HepG2 (cell line): ENCODE measurements around the gene MSMB. TPM values are rescaled to one million over a fixed set of nuclear protein-coding genes. Genes with fewer than 3 reads are reported as not detected.
A peak's percentile ranks its signal among the peaks of the same experiment; 100 is the strongest.

Experiments used
- CEBPB ChIP-seq: IDR thresholded peaks from 2 replicates; pipeline ENCODE4 v1.6.1; 2011; ENCODE audit warnings: low read depth, low read length, improper control_type of control experiment, borderline replicate concordance
- CEBPG ChIP-seq: IDR thresholded peaks from 2 replicates; pipeline ENCODE4 v1.6.1; 2016
- CREB1 ChIP-seq, 2 experiments: fragments of 450-650 bp in 1 of 2; IDR thresholded peaks; 2 replicates each; pipeline ENCODE4 v1.6.1; 2016 to 2017; ENCODE audit warnings: control low read depth in 1 of 2, mild to moderate bottlenecking in 1 of 2, missing compliant biosample characterization in 1 of 2, missing genetic modification characterization in 1 of 2
- ETV5 ChIP-seq: IDR thresholded peaks from 2 replicates; pipeline ENCODE4 v1.6.1; 2018; ENCODE audit warnings: missing biosample characterization, missing genetic modification reagents, inconsistent platforms, borderline replicate concordance
- ETV6 ChIP-seq: sonication (generic); formaldehyde crosslinking; conservative IDR thresholded peaks from 2 replicates; pipeline ENCODE4 v1.4.0; 2020; ENCODE audit warnings: missing genetic modification reagents
- MYNN ChIP-seq: sonication (generic); formaldehyde crosslinking; IDR thresholded peaks from 2 replicates; pipeline ENCODE4 v1.4.0; 2020; ENCODE audit warnings: mild to moderate bottlenecking, low read depth, missing genetic modification reagents
- PHB2 ChIP-seq: fragments of 450-650 bp; IDR thresholded peaks from 2 replicates; pipeline ENCODE4 v1.6.1; 2018; ENCODE audit not compliant: partially characterized antibody
- RAD21 ChIP-seq: fragments of 450-650 bp; formaldehyde crosslinking; IDR thresholded peaks from 2 replicates; pipeline ENCODE4 v1.5.0; 2020; ENCODE audit warnings: mild to moderate bottlenecking
- SPEN ChIP-seq: sonication (generic); formaldehyde crosslinking; IDR thresholded peaks from 2 replicates; pipeline ENCODE4 v1.5.1; 2020; ENCODE audit warnings: low read depth, mild to moderate bottlenecking, missing genetic modification reagents
- THRA ChIP-seq: sonication (generic); formaldehyde crosslinking; IDR thresholded peaks from 2 replicates; pipeline ENCODE4 v1.4.0; 2020; ENCODE audit warnings: missing genetic modification reagents, borderline replicate concordance
- TSC22D2 ChIP-seq: sonication (generic); formaldehyde crosslinking; IDR thresholded peaks from 2 replicates; pipeline ENCODE4 v1.5.1; 2020; ENCODE audit warnings: missing genetic modification reagents, mild to moderate bottlenecking, borderline replicate concordance
- ZBTB20 ChIP-seq: sonication (generic); formaldehyde crosslinking; IDR thresholded peaks from 2 replicates; pipeline ENCODE4 v1.8.1; 2023; ENCODE audit warnings: missing genetic modification reagents, low read depth, mild to moderate bottlenecking, borderline replicate concordance
- ZNF574 ChIP-seq: sonication (generic); formaldehyde crosslinking; IDR thresholded peaks from 2 replicates; pipeline ENCODE4 v1.4.0; 2020; ENCODE audit warnings: missing genetic modification reagents
- ZNF674 ChIP-seq: sonication (generic); formaldehyde crosslinking; IDR thresholded peaks from 2 replicates; pipeline ENCODE4 v1.5.0; 2020; ENCODE audit warnings: low read depth, mild to moderate bottlenecking, missing genetic modification reagents
- polyA plus RNA-seq, 8 experiments: library from polyadenylated mRNA; depleted of rRNA in 3 of 8; stranded (reverse) in 7 of 8; unstranded in 1 of 8; fragments of >200 nt; fragmentation: Illumina TruSeq in 4 of 8; extraction: Trizol in 4 of 8; gene quantifications; 2 replicates each; pipeline versions ENCODE4 v1.2.1 to v1.2.3, GENCODE V29; 2011 to 2016; ENCODE audit warnings: low read depth in 4 of 8, missing spikeins in 1 of 8, mixed read lengths in 1 of 8; ENCODE audit not compliant: insufficient read depth in 1 of 8
- total RNA-seq, 5 experiments: library from RNA; depleted of rRNA; stranded (reverse); fragments of >200 nt; fragmentation: Illumina TruSeq; extraction: Trizol; gene quantifications; 2 replicates each; pipeline ENCODE4 v1.2.3, GENCODE V29; 2016; ENCODE audit warnings: low read depth in 1 of 5
- TF ChIP-seq, protein P1 (sequence below): IDR thresholded peaks from 2 replicates; pipeline ENCODE4 v1.6.1; 2016
- TF ChIP-seq, protein P2 (sequence below): IDR thresholded peaks from 2 replicates; pipeline ENCODE4 v1.4.0; 2020; ENCODE audit warnings: mild to moderate bottlenecking, missing genetic modification reagents
- TF ChIP-seq, protein P3 (sequence below): sonication (generic); formaldehyde crosslinking; IDR thresholded peaks from 2 replicates; pipeline ENCODE4 v1.9.0; 2021; ENCODE audit warnings: missing genetic modification reagents, mild to moderate bottlenecking, borderline replicate concordance
- TF ChIP-seq, protein P4 (sequence below): IDR thresholded peaks from 2 replicates; pipeline ENCODE4 v1.6.1; 2018; ENCODE audit warnings: missing genetic modification reagents, mild to moderate bottlenecking, missing compliant biosample characterization

The MSMB gene
- total and polyA plus RNA-seq, 2 of the 13 experiments (the other 11 are each of a cell fraction or from before 2014, with no cell fraction given), result 0.84 TPM; not detected in 1

DNA sequence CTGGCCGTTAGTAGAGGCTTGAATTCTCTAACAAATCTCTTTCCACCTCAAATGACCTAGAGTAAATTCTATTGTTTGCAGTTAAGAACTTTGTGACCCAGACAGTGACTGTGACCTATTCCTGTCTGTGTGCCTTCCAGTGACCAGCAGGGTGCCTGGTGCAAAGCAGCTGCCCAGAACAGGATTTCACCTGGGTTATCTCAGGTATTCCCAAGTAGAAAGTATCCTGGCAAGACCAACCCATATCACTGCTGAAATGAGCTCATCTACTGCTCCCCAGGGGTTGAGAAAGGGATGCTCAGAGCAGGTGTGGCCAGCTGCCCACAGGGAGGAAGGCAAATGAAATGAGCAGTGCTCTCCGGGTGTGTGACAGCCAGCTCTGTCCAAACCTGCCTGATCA is 2.1 kb upstream of the MSMB start (continued):
- TF ChIP-seq, protein P1, sequence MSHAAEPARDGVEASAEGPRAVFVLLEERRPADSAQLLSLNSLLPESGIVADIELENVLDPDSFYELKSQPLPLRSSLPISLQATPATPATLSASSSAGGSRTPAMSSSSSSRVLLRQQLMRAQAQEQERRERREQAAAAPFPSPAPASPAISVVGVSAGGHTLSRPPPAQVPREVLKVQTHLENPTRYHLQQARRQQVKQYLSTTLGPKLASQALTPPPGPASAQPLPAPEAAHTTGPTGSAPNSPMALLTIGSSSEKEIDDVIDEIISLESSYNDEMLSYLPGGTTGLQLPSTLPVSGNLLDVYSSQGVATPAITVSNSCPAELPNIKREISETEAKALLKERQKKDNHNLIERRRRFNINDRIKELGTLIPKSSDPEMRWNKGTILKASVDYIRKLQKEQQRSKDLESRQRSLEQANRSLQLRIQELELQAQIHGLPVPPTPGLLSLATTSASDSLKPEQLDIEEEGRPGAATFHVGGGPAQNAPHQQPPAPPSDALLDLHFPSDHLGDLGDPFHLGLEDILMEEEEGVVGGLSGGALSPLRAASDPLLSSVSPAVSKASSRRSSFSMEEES, result no peak
- TF ChIP-seq, protein P2, sequence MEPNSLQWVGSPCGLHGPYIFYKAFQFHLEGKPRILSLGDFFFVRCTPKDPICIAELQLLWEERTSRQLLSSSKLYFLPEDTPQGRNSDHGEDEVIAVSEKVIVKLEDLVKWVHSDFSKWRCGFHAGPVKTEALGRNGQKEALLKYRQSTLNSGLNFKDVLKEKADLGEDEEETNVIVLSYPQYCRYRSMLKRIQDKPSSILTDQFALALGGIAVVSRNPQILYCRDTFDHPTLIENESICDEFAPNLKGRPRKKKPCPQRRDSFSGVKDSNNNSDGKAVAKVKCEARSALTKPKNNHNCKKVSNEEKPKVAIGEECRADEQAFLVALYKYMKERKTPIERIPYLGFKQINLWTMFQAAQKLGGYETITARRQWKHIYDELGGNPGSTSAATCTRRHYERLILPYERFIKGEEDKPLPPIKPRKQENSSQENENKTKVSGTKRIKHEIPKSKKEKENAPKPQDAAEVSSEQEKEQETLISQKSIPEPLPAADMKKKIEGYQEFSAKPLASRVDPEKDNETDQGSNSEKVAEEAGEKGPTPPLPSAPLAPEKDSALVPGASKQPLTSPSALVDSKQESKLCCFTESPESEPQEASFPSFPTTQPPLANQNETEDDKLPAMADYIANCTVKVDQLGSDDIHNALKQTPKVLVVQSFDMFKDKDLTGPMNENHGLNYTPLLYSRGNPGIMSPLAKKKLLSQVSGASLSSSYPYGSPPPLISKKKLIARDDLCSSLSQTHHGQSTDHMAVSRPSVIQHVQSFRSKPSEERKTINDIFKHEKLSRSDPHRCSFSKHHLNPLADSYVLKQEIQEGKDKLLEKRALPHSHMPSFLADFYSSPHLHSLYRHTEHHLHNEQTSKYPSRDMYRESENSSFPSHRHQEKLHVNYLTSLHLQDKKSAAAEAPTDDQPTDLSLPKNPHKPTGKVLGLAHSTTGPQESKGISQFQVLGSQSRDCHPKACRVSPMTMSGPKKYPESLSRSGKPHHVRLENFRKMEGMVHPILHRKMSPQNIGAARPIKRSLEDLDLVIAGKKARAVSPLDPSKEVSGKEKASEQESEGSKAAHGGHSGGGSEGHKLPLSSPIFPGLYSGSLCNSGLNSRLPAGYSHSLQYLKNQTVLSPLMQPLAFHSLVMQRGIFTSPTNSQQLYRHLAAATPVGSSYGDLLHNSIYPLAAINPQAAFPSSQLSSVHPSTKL (CRISPR knock-in tag), result peak; percentile 50; the same call in 1 of the 2 replicates
- no peak for TF ChIP-seq CEBPB
- peak; percentile 15; the same call in 1 of the 2 replicates for TF ChIP-seq RAD21 (CRISPR knock-in tag)
- no peak for TF ChIP-seq ETV6 (CRISPR knock-in tag)
- 0 out of 2 replicates have a peak, but pooled peaks have one; percentile 11 for TF ChIP-seq ETV5 (CRISPR knock-in tag)
- TF ChIP-seq ZBTB20, result no peak
- TF ChIP-seq, protein P3, sequence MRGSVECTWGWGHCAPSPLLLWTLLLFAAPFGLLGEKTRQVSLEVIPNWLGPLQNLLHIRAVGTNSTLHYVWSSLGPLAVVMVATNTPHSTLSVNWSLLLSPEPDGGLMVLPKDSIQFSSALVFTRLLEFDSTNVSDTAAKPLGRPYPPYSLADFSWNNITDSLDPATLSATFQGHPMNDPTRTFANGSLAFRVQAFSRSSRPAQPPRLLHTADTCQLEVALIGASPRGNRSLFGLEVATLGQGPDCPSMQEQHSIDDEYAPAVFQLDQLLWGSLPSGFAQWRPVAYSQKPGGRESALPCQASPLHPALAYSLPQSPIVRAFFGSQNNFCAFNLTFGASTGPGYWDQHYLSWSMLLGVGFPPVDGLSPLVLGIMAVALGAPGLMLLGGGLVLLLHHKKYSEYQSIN, result no peak
- no peak for TF ChIP-seq PHB2
- TF ChIP-seq, protein P4, sequence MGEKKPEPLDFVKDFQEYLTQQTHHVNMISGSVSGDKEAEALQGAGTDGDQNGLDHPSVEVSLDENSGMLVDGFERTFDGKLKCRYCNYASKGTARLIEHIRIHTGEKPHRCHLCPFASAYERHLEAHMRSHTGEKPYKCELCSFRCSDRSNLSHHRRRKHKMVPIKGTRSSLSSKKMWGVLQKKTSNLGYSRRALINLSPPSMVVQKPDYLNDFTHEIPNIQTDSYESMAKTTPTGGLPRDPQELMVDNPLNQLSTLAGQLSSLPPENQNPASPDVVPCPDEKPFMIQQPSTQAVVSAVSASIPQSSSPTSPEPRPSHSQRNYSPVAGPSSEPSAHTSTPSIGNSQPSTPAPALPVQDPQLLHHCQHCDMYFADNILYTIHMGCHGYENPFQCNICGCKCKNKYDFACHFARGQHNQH (CRISPR knock-in tag), result no peak
- TF ChIP-seq CREB1 (IDR thresholded peaks at IDR 0.05), result no peak
- no peak for TF ChIP-seq CREB1 (CRISPR knock-in tag; IDR thresholded peaks at IDR 0.05)
- TF ChIP-seq CEBPG, result no peak
- TF ChIP-seq ZNF674, result no peak
- TF ChIP-seq ZNF574 (CRISPR knock-in tag), result no peak
- peak; percentile 94; the same call in 1 of the 2 replicates for TF ChIP-seq THRA (CRISPR knock-in tag)
- TF ChIP-seq MYNN (CRISPR knock-in tag), result no peak
- no peak for TF ChIP-seq TSC22D2
- TF ChIP-seq SPEN (CRISPR knock-in tag), result no peak
